Measurements from ENCODE around the gene ZFHX3. TPM values are rescaled to one million over a fixed set of nuclear protein-coding genes. Genes with fewer than 3 reads are reported as not detected.
"Not testable (repeated sequence)": the region's sequence is repeated elsewhere in the genome, so short reads cannot be mapped to it uniquely, and the experiment has no call there.

Gene ZFHX3
- total and polyA plus RNA-seq, 8 donors: 2.5 to 17.6 (median 9.9) TPM

GRCh38 chr16:72989579-72990551, 58.1 kb downstream of the ZFHX3 start:
- peaks cover 23 to 48% (median 35%) of the 10 kb centered on the region in 3 donors for H3K4me1 ChIP-seq
- ATAC-seq (peak; percentile 51 to 72 (median 70)), FAIRE-seq (no peak), DNase-seq (no peak)
- no peak overlapping the region for H3K4me3 ChIP-seq
- no peaks in the 10 kb centered on the region for H3K27me3 ChIP-seq
- WGBS, 2 donors: 40 to 58% methylated on average over 19 of the region's 19 CpGs
- H3K9me3 ChIP-seq: no peaks in the 10 kb centered on the region
- TF ChIP-seq CTCF (IDR thresholded peaks at IDR 0.05): no peak
- H3K36me3 ChIP-seq: no peaks in the 10 kb centered on the region
- intact Hi-C loops (cut with DNase I): no loop called here
- H3K27ac ChIP-seq: peak overlapping the region in 3 of 4 donors; percentile 6 to 77 (median 63)

- Histone ChIP-seq H3K4me1 (peaks cover 18 to 52% (median 36%) of the 10 kb centered on the region in 3 donors), H3K27ac (peak overlapping the region in 1 of 4 donors; percentile 77)
- FAIRE-seq; H3K36me3 ChIP-seq; H3K9me3 ChIP-seq; DNase-seq; H3K27me3 ChIP-seq; H3K4me3 ChIP-seq; intact Hi-C loops (cut with DNase I); ATAC-seq: not testable (repeated sequence)
- WGBS, 2 donors: 81 to 86% methylated on average over 7 of the region's 7 CpGs
Measured at GRCh38 chr16:72989203-72989578, 58.7 kb downstream of the ZFHX3 start.

- TF ChIP-seq CTCF (IDR thresholded peaks at IDR 0.05): no peak
- H3K36me3 ChIP-seq: no peaks in the 10 kb centered on the region
- no peak overlapping the region for H3K27ac ChIP-seq
- intact Hi-C loops (cut with DNase I): no loop called here
- WGBS, 2 donors: 89 to 95% methylated on average over 1 of the region's 1 CpG
- ATAC-seq (no peak), FAIRE-seq (no peak), DNase-seq (no peak)
- H3K27me3 ChIP-seq: no peaks in the 10 kb centered on the region
- H3K4me1 ChIP-seq: peaks cover 18 to 54% (median 41%) of the 10 kb centered on the region in 3 donors
- no peaks in the 10 kb centered on the region for H3K9me3 ChIP-seq
- no peak overlapping the region for H3K4me3 ChIP-seq
Measured at GRCh38 chr16:72988569-72988968, 59.4 kb downstream of the ZFHX3 start.

GRCh38 chr16:72987480-72987901, 60.4 kb downstream of the ZFHX3 start:
- Histone ChIP-seq H3K36me3 (no peaks in the 10 kb centered on the region), H3K4me3 (no peak overlapping the region), H3K9me3 (no peaks in the 10 kb centered on the region), H3K27me3 (no peaks in the 10 kb centered on the region), H3K4me1 (peaks cover 11 to 46% (median 40%) of the 10 kb centered on the region in 3 donors), H3K27ac (no peak overlapping the region)
- ATAC-seq (no peak), FAIRE-seq (no peak), DNase-seq (no peak)
- WGBS, 2 donors: 80 to 81% methylated on average over 3 of the region's 3 CpGs
- intact Hi-C loops (cut with DNase I): no loop called here
- TF ChIP-seq CTCF (IDR thresholded peaks at IDR 0.05): no peak

GRCh38 chr16:72985995-72986394, 61.9 kb downstream of the ZFHX3 start:
- TF ChIP-seq CTCF (IDR thresholded peaks at IDR 0.05): no peak
- peak overlapping the region in 1 of 4 donors; percentile 5 for H3K27ac ChIP-seq
- ATAC-seq: no peak
- FAIRE-seq: no peak
- H3K4me1 ChIP-seq: peaks cover 11 to 39% (median 39%) of the 10 kb centered on the region in 3 donors
- H3K36me3 ChIP-seq: no peaks in the 10 kb centered on the region
- no peaks in the 10 kb centered on the region for H3K27me3 ChIP-seq
- WGBS, 2 donors: 72 to 76% methylated on average over 7 of the region's 7 CpGs
- H3K4me3 ChIP-seq: no peak overlapping the region
- intact Hi-C loops (cut with DNase I): no loop called here
- DNase-seq: no peak
- no peaks in the 10 kb centered on the region for H3K9me3 ChIP-seq
